GM19452 (cell line): Measurements from ENCODE around the gene C16orf74.

Source experiments
- ATAC-seq: cut with Tn5 transposase; IDR thresholded peaks from one replicate; pipeline ENCODE4 v1.9.1; 2021; ENCODE audit not compliant: unreplicated experiment

C16orf74 gene

DNA sequence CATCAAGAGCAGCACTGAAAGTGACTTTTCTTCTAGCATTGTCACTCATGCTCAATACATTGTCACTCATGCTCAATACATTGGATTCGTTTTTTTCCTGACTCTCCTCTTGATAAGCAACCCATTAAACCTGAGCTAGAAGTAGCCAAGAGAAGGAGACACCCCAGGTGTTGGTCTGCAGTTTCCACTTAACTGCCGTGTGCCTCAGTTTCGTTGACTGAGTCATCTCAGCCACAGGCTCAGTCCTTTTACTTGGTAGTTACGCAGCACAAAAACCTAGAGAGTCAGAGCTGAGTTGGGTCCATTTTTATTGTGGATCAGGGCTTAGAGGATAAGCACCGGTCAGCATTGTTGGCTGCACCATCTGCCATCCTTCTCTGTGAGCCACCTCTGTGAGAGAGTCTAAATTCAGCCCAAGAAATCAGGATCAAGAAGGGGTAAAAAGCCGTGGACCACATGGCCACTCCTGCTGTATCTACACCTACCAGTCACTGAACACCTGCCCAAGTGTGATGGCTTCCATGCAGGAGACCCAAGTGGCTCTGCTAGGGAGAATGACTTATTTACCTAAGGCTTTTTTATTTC is 73.4 kb downstream of the C16orf74 start:
- no peak for ATAC-seq

DNA sequence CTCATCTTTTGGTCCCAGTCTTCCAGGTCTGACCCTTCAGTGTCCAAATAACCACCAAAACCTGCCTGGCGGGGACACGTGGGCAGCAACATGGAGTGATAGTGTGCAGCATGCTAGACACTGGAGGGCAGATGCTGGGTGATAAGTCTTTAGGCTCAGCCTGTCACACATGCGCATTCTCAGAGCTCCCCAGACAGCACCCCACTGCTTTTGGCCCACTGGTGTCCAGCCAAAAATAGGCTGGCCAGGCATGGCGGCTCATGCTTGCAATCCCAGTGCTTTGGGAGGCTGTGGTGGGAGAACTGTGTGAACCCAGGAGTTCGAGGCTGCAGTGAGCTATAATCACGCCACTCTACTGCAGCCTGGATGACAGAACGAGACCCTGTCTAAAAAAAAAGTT is 74.4 kb downstream of the C16orf74 start:
- no peak for ATAC-seq

GRCh38 chr16:85675251-85675874 is 75.5 kb downstream of the C16orf74 start:
- ATAC-seq, result no peak

- ATAC-seq, result no peak
These were observed 76.1 kb downstream of the C16orf74 start for GRCh38 chr16:85674828-85675227.

GRCh38 chr16:85674418-85674755 is 76.5 kb downstream of the C16orf74 start:
- no peak for ATAC-seq

GRCh38 chr16:85673529-85674417 is 77.1 kb downstream of the C16orf74 start:
- no peak for ATAC-seq

DNA sequence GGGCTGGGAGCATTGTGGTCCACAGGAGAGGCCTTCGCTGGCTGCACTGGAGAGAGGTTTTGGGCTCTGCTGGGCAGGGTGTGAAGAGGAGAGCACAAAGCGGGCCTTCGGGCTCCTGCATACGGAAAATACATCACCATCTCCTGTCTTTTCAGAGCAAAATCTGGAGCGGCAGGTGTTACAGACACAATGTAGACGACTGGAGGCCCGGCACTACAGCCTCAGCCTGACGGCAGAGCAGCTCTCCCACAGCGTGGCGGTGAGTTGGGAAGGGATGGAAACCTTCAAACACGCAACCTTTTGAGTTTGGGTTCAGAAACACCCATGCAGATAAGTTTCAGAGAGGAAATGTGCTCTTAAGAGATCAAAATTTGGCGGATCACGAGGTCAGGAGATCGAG is 80.1 kb downstream of the C16orf74 start:
- no peak for ATAC-seq

DNA sequence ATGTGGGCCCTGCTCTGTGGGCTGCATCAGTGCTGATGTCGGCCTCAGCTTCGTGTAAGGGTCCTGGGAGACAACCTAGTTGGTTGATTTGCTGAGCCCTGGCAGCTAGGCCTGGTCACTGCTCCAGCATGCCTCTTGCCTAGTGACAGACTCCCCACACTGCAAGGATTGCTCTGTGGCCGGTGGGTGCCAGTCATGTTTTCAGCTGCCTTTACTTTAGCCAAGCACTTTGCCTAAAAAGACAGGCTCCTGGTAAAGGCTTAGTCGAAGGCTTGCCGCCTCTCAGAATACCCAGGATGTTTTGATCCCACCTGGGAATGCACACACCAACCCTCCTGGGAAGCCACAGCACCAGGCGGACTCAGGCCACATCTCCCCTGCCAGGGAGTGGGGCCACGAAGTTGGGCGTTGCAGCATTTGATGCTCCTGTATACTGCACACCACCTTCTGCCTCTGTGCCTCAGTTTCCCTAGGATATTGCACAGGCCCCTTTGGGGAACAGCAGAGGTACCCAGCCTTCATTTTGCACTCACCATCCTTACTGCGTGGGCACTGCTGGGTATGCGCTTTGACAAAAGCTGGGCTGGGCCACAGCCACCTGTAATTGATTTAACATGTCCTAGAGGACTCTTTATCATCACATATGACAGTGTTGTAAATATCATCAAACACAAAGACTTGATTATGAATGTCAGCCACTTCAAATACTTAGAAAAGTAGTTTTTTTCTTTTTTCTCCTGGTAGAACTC is 82.0 kb downstream of the C16orf74 start:
- no peak for ATAC-seq

GRCh38 chr16:85667841-85668413 is 83.0 kb downstream of the C16orf74 start:
- no peak for ATAC-seq

GRCh38 chr16:85667261-85667660 is 83.6 kb downstream of the C16orf74 start:
- no peak for ATAC-seq

- ATAC-seq, result no peak
These were observed 85.0 kb downstream of the C16orf74 start for GRCh38 chr16:85665929-85666328.

DNA sequence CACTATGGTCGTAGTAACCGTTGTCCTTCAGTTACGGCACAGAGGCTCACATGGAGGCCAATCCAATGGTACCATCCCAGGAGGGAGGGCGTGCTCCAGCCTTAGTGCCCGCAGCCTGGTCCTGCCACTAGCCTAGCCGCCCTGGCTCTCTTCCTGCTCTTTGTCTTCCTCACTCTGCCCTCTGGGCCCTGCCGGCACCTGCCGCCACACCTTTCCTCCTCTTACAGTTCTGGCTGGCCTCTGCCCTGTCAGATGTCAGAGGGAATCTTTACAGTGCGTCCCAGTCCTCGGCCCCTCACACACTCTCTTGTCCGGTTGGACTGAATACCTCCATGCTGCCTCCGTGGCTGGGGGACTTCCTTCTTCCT is 85.5 kb downstream of the C16orf74 start:
- ATAC-seq, result no peak

- no peak for ATAC-seq
These were observed 86.1 kb downstream of the C16orf74 start for GRCh38 chr16:85664580-85665372.

GRCh38 chr16:85663891-85664321 is 87.0 kb downstream of the C16orf74 start:
- ATAC-seq, result no peak

GRCh38 chr16:85662976-85663830 is 87.7 kb downstream of the C16orf74 start:
- no peak for ATAC-seq

DNA sequence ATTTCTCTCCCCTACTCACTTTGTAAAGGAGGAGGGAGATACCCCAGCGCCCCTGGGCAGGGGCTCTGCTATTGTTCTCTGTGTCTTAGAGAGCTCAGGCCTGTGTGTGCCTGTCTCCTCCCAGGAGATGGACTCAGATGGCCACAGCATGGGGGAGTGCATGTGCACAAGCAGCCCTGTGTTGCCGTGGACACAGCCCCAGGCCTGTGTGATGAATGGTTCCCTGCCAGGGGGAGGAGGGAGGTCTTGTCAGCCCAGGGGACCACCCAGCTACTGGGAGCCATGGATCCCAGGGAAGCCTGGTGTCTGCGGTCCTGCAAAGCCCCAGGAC is 88.4 kb downstream of the C16orf74 start:
- no peak for ATAC-seq

DNA sequence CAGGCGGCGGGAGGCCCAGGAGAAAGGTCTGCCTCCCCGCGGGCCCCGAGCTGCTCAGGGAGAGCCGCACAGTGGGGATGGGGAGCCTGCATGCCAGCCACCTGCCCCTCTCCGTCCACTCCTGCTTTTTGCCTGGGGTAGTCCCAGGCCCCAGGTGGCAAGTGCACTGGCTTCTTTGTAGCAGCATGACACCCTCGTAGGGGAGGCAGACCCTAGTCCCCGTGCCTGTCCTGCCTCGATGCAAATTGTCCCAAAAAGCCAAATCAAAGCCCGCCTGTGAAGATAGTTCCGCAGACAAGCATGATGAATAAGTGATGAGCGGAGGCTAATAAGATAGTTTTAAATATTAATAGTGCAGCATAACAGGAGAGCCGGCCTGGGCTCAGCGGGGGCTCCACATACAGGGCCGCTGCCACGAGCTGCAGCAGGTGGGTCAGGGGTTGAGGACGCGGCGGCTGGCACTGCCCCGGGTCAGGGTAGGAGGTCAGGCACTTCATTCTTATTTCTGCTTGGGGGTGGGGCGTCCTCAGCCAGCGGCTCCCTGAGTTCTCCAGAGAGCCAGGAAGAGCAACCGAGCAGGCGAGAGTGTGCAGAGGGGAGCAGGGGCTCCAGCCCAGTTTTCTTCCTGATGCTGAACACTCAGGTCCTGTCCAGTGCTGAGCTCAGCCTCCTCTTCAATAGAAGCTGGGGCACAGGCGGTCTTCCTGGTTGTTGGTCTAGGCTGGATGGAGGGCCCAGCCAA is 89.0 kb downstream of the C16orf74 start:
- ATAC-seq, result no peak

DNA sequence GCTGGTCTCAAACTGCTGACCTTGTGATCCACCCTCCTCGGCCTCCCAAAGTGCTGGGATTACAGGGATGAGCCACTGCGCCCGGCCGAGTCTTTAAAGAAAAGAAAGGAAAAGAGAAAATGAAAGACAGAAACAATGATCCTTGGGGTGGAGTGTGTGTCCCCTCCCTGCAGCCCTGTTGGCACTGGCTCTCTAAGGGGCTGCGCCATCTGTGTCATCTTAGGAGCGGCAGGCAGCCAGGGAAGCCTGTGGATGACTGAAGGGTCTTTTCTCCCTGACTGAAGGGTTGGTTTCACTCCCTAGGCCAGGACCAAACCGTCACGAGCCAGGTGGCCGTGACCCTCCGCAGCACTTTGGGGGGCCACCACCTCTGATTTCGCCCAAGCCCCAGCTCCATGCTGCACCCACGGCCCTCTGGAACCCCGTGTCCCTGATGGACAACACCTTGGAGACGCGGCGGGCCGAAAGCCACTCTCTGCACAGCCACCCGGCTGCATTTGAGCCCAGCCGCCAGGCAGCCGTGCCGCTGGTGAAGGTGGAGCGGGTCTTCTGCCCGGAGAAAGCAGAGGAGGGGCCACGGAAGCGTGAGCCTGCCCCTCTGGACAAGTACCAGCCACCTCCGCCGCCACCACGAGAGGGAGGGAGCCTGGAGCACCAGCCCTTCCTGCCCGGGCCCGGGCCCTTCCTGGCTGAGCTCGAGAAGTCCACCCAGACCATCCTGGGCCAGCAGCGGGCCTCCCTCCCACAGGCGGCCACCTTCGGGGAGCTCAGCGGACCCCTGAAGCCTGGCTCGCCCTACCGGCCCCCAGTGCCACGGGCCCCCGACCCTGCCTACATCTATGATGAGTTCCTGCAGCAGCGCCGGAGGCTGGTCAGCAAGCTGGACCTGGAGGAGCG is 89.8 kb downstream of the C16orf74 start:
- ATAC-seq, result no peak
